Immature natural killer cell (primary cell): ENCODE results near the gene GPR75. TPM values are rescaled to one million over a fixed set of nuclear protein-coding genes. Genes with fewer than 3 reads are reported as not detected.
"Not testable (repeated sequence)": the region's sequence is repeated elsewhere in the genome, so short reads cannot be mapped to it uniquely, and the experiment has no call there.

Experiments
- DNase-seq, 3 donors: peaks; one replicate each; pipeline ENCODE4 v3.0.0; 2022; ENCODE audit warnings: mixed read lengths in 1 of 3
- H3K27ac Mint-ChIP-seq, 6 donors: one replicate each; pipeline ENCODE4 v1.8.0; 2020; ENCODE audit warnings: mixed read lengths in 6 of 6, mild to moderate bottlenecking in 5 of 6, inconsistent platforms in 4 of 6, moderate library complexity in 3 of 6
- H3K27me3 Mint-ChIP-seq, 3 donors: one replicate each; pipeline ENCODE4 v1.8.0; 2020 to 2021; ENCODE audit warnings: low read depth in 3 of 3, mild to moderate bottlenecking in 3 of 3, mixed read lengths in 3 of 3, moderate library complexity in 3 of 3, inconsistent platforms in 1 of 3
- H3K36me3 Mint-ChIP-seq, 3 donors: one replicate each; pipeline ENCODE4 v1.8.0; 2020; ENCODE audit warnings: mixed read lengths in 3 of 3, inconsistent platforms in 2 of 3, mild to moderate bottlenecking in 2 of 3
- H3K4me1 Mint-ChIP-seq, 2 donors: one replicate each; pipeline ENCODE4 v1.8.0; 2020; ENCODE audit warnings: inconsistent platforms in 2 of 2, mild to moderate bottlenecking in 2 of 2, mixed read lengths in 2 of 2, moderate library complexity in 1 of 2
- H3K4me3 Mint-ChIP-seq, 5 donors: one replicate each; pipeline ENCODE4 v1.8.0; 2020; ENCODE audit warnings: mild to moderate bottlenecking in 5 of 5, mixed read lengths in 5 of 5, inconsistent platforms in 3 of 5, moderate library complexity in 3 of 5
- H3K9me3 Mint-ChIP-seq, 6 donors: one replicate each; pipeline ENCODE4 v1.8.0; 2020; ENCODE audit warnings: mild to moderate bottlenecking in 6 of 6, mixed read lengths in 6 of 6, inconsistent platforms in 4 of 6, moderate library complexity in 3 of 6
- polyA plus RNA-seq, 3 donors: library from polyadenylated mRNA; unstranded; fragments of 300-500 nt; fragmentation: Illumina TruSeq; gene quantifications; one replicate each; pipeline ENCODE4 v1.2.3, GENCODE V29; 2021

The GPR75 gene
- polyA plus RNA-seq, 3 donors from 2014 or later: not detected

- Mint-ChIP-seq H3K9me3 (no peaks in the 10 kb centered on the region), H3K36me3 (peaks cover 25 to 43% (median 28%) of the 10 kb centered on the region in 3 donors), H3K27me3 (no peaks in the 10 kb centered on the region), H3K27ac (peak overlapping the region in 1 of 6 donors; percentile 43), H3K4me3 (no peak overlapping the region), H3K4me1 (no peaks in the 10 kb centered on the region)
- no peak for DNase-seq
Observed at GRCh38 chr2:53874401-53874950, 14.7 kb upstream of the GPR75 start.

GRCh38 chr2:53867773-53868172, 8.0 kb upstream of the GPR75 start:
- Mint-ChIP-seq H3K4me3 (no peak overlapping the region), H3K9me3 (no peaks in the 10 kb centered on the region), H3K4me1 (no peaks in the 10 kb centered on the region), H3K27ac (peak overlapping the region in 1 of 6 donors; percentile 48), H3K36me3 (peaks cover 13 to 34% (median 19%) of the 10 kb centered on the region in 3 donors), H3K27me3 (no peaks in the 10 kb centered on the region)
- DNase-seq: no peak

GRCh38 chr2:53867169-53867568, 7.4 kb upstream of the GPR75 start:
- no peaks in the 10 kb centered on the region for H3K4me1 Mint-ChIP-seq
- no peak overlapping the region for H3K4me3 Mint-ChIP-seq
- no peak overlapping the region for H3K27ac Mint-ChIP-seq
- H3K36me3 Mint-ChIP-seq: peaks cover 13 to 34% (median 19%) of the 10 kb centered on the region in 3 donors
- no peaks in the 10 kb centered on the region for H3K9me3 Mint-ChIP-seq
- no peak for DNase-seq
- no peaks in the 10 kb centered on the region for H3K27me3 Mint-ChIP-seq

GRCh38 chr2:53865962-53866361, 6.2 kb upstream of the GPR75 start:
- peaks cover 13 to 34% (median 19%) of the 10 kb centered on the region in 3 donors for H3K36me3 Mint-ChIP-seq
- no peaks in the 10 kb centered on the region for H3K4me1 Mint-ChIP-seq
- H3K27ac Mint-ChIP-seq: no peak overlapping the region
- H3K27me3 Mint-ChIP-seq: no peaks in the 10 kb centered on the region
- no peak for DNase-seq
- H3K4me3 Mint-ChIP-seq: no peak overlapping the region
- H3K9me3 Mint-ChIP-seq: no peaks in the 10 kb centered on the region

- no peak overlapping the region for H3K4me3 Mint-ChIP-seq
- no peaks in the 10 kb centered on the region for H3K4me1 Mint-ChIP-seq
- no peak for DNase-seq
- H3K36me3 Mint-ChIP-seq: peaks cover 13 to 39% (median 19%) of the 10 kb centered on the region in 3 donors
- H3K27me3 Mint-ChIP-seq: no peaks in the 10 kb centered on the region
- peak overlapping the region in 1 of 6 donors; percentile 73 for H3K27ac Mint-ChIP-seq
- no peaks in the 10 kb centered on the region for H3K9me3 Mint-ChIP-seq
Observed at GRCh38 chr2:53865264-53865663, 5.5 kb upstream of the GPR75 start.

GRCh38 chr2:53863538-53864227, 3.9 kb upstream of the GPR75 start:
- peak overlapping the region in 1 of 6 donors; percentile 45 for H3K27ac Mint-ChIP-seq
- H3K4me1 Mint-ChIP-seq: peaks cover 0 to 4% of the 10 kb centered on the region in 2 donors
- H3K9me3 Mint-ChIP-seq: no peaks in the 10 kb centered on the region
- peaks cover 13 to 39% (median 16%) of the 10 kb centered on the region in 3 donors for H3K36me3 Mint-ChIP-seq
- H3K27me3 Mint-ChIP-seq: no peaks in the 10 kb centered on the region
- DNase-seq: no peak
- H3K4me3 Mint-ChIP-seq: no peak overlapping the region

- H3K36me3 Mint-ChIP-seq: peaks cover 7 to 36% (median 15%) of the 10 kb centered on the region in 3 donors
- H3K27ac Mint-ChIP-seq: peak overlapping the region in 1 of 6 donors; percentile 43
- no peak for DNase-seq
- H3K27me3 Mint-ChIP-seq: peaks cover 0 to 1% (median 0%) of the 10 kb centered on the region in 3 donors
- H3K4me1 Mint-ChIP-seq: peaks cover 0 to 11% of the 10 kb centered on the region in 2 donors
- H3K9me3 Mint-ChIP-seq: no peaks in the 10 kb centered on the region
- no peak overlapping the region for H3K4me3 Mint-ChIP-seq
Observed at GRCh38 chr2:53861824-53862223, 2.1 kb upstream of the GPR75 start.

GRCh38 chr2:53856272-53856671, 3.5 kb downstream of the GPR75 start:
- H3K27me3 Mint-ChIP-seq: peaks cover 0 to 5% (median 0%) of the 10 kb centered on the region in 3 donors
- H3K36me3 Mint-ChIP-seq: peaks cover 4 to 26% (median 14%) of the 10 kb centered on the region in 3 donors
- H3K4me1 Mint-ChIP-seq: peaks cover 0 to 11% of the 10 kb centered on the region in 2 donors
- H3K4me3 Mint-ChIP-seq: no peak overlapping the region
- H3K27ac Mint-ChIP-seq: peak overlapping the region in 1 of 6 donors; percentile 47
- DNase-seq: no peak
- no peaks in the 10 kb centered on the region for H3K9me3 Mint-ChIP-seq

GRCh38 chr2:53854678-53855077, 5.1 kb downstream of the GPR75 start:
- peaks cover 0 to 11% of the 10 kb centered on the region in 2 donors for H3K4me1 Mint-ChIP-seq
- peaks cover 0 to 5% (median 0%) of the 10 kb centered on the region in 3 donors for H3K27me3 Mint-ChIP-seq
- no peak for DNase-seq
- peak overlapping the region in 2 of 6 donors; percentile 7 to 47 for H3K27ac Mint-ChIP-seq
- no peak overlapping the region for H3K4me3 Mint-ChIP-seq
- H3K36me3 Mint-ChIP-seq: peaks cover 4 to 20% (median 14%) of the 10 kb centered on the region in 3 donors
- H3K9me3 Mint-ChIP-seq: no peaks in the 10 kb centered on the region

GRCh38 chr2:53852532-53852931, 7.2 kb downstream of the GPR75 start:
- peak overlapping the region in 1 of 6 donors; percentile 0 for H3K27ac Mint-ChIP-seq
- no peaks in the 10 kb centered on the region for H3K4me1 Mint-ChIP-seq
- H3K36me3 Mint-ChIP-seq: peaks cover 4 to 20% (median 16%) of the 10 kb centered on the region in 3 donors
- no peaks in the 10 kb centered on the region for H3K9me3 Mint-ChIP-seq
- H3K27me3 Mint-ChIP-seq: peaks cover 0 to 3% (median 0%) of the 10 kb centered on the region in 3 donors
- no peak for DNase-seq
- no peak overlapping the region for H3K4me3 Mint-ChIP-seq

GRCh38 chr2:53851052-53851757, 8.6 kb downstream of the GPR75 start:
- H3K27ac Mint-ChIP-seq: peak overlapping the region in 2 of 6 donors; percentile 61 to 65
- H3K36me3 Mint-ChIP-seq: peaks cover 4 to 20% (median 16%) of the 10 kb centered on the region in 3 donors
- not testable (repeated sequence) for DNase-seq, H3K9me3 Mint-ChIP-seq, H3K4me3 Mint-ChIP-seq, H3K4me1 Mint-ChIP-seq, H3K27me3 Mint-ChIP-seq

- DNase-seq: no peak
- peak overlapping the region in 1 of 6 donors; percentile 1 for H3K27ac Mint-ChIP-seq
- peaks cover 1 to 2% (median 2%) of the 10 kb centered on the region in 3 donors for H3K27me3 Mint-ChIP-seq
- H3K4me1 Mint-ChIP-seq: peaks cover 0 to 7% of the 10 kb centered on the region in 2 donors
- H3K9me3 Mint-ChIP-seq: no peaks in the 10 kb centered on the region
- H3K36me3 Mint-ChIP-seq: peaks cover 0 to 9% (median 6%) of the 10 kb centered on the region in 3 donors
- H3K4me3 Mint-ChIP-seq: no peak overlapping the region
Observed at GRCh38 chr2:53848062-53848461, 11.7 kb downstream of the GPR75 start.

GRCh38 chr2:53843595-53843994, 16.2 kb downstream of the GPR75 start:
- peaks cover 1 to 7% of the 10 kb centered on the region in 2 donors for H3K4me1 Mint-ChIP-seq
- H3K4me3 Mint-ChIP-seq: no peak overlapping the region
- DNase-seq: no peak
- peaks cover 1 to 4% (median 2%) of the 10 kb centered on the region in 3 donors for H3K27me3 Mint-ChIP-seq
- H3K27ac Mint-ChIP-seq: no peak overlapping the region
- H3K9me3 Mint-ChIP-seq: no peaks in the 10 kb centered on the region
- H3K36me3 Mint-ChIP-seq: peaks cover 0 to 12% (median 6%) of the 10 kb centered on the region in 3 donors

GRCh38 chr2:53842891-53843290, 16.9 kb downstream of the GPR75 start:
- Mint-ChIP-seq H3K27me3 (peaks cover 1 to 4% (median 2%) of the 10 kb centered on the region in 3 donors), H3K36me3 (peaks cover 0 to 8% (median under 1%) of the 10 kb centered on the region in 3 donors), H3K4me1 (peaks cover 1 to 7% of the 10 kb centered on the region in 2 donors), H3K4me3 (no peak overlapping the region), H3K27ac (no peak overlapping the region), H3K9me3 (no peaks in the 10 kb centered on the region)
- DNase-seq: no peak
